Measurements from ENCODE around the gene STARD13. TPM values are rescaled to one million over a fixed set of nuclear protein-coding genes. Genes with fewer than 3 reads are reported as not detected.

Gene STARD13
- total RNA-seq, 1 donor from 2014 or later = 23.6 TPM

DNA sequence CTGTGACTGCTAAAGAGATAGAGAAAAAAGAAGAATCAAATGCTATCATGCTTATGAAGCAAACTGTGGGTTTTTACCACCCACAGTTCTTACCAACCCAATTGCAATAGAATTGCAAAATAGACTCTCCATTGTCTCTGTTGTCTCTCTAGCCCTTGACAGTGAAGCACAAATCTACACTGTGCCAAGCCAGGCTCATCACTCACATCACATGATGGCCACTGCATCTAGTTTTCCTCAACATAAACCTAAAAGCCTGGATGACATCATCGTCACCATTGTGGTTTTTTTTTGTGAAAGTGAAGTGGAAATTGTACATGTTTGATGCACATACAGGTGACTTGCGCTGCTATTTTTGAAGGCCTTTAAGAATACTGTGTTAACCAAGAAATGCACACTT, 213.3 kb downstream of the STARD13 start:
- Mint-ChIP-seq H3K27ac (ENCODE audit: unreplicated experiment) (no peak overlapping the region), H3K9me3 (no peaks in the 10 kb centered on the region), H3K4me1 (no peaks in the 10 kb centered on the region), H3K36me3 (ENCODE audit: low read depth) (no peaks in the 10 kb centered on the region), H3K4me3 (no peak overlapping the region), H3K27me3 (ENCODE audit: low read depth) (no peaks in the 10 kb centered on the region)
- no peak for DNase-seq (ENCODE audit: low read depth, low spot score)
- TF ChIP-seq, protein P1, sequence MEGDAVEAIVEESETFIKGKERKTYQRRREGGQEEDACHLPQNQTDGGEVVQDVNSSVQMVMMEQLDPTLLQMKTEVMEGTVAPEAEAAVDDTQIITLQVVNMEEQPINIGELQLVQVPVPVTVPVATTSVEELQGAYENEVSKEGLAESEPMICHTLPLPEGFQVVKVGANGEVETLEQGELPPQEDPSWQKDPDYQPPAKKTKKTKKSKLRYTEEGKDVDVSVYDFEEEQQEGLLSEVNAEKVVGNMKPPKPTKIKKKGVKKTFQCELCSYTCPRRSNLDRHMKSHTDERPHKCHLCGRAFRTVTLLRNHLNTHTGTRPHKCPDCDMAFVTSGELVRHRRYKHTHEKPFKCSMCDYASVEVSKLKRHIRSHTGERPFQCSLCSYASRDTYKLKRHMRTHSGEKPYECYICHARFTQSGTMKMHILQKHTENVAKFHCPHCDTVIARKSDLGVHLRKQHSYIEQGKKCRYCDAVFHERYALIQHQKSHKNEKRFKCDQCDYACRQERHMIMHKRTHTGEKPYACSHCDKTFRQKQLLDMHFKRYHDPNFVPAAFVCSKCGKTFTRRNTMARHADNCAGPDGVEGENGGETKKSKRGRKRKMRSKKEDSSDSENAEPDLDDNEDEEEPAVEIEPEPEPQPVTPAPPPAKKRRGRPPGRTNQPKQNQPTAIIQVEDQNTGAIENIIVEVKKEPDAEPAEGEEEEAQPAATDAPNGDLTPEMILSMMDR (conservative IDR thresholded peaks at IDR 0.05) = no peak

DNA sequence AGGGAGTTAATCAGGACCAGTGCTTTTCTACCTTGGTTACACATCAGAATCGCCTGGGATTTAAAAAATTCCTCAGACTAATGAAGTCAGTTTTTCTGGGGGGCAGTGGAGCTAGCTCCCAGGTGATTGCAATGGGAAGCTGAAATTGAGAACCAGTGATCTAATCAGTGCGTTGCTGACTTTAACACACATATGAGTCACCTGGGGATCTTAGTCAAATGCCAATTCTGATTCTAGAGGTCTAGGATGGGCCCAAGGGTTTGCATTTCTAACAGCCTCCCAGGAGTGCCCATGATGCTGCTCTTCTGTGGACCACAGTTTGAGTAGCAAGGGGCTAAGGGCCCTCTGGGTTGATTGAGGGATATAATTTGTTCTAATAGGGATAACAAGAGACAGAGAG, 214.8 kb downstream of the STARD13 start:
- Mint-ChIP-seq H3K4me1 (no peaks in the 10 kb centered on the region), H3K36me3 (ENCODE audit: low read depth) (no peaks in the 10 kb centered on the region), H3K27ac (ENCODE audit: unreplicated experiment) (no peak overlapping the region), H3K4me3 (no peak overlapping the region), H3K9me3 (no peaks in the 10 kb centered on the region), H3K27me3 (ENCODE audit: low read depth) (no peaks in the 10 kb centered on the region)
- TF ChIP-seq, protein P1 (conservative IDR thresholded peaks at IDR 0.05) = no peak
- no peak for DNase-seq (ENCODE audit: low read depth, low spot score)

DNA sequence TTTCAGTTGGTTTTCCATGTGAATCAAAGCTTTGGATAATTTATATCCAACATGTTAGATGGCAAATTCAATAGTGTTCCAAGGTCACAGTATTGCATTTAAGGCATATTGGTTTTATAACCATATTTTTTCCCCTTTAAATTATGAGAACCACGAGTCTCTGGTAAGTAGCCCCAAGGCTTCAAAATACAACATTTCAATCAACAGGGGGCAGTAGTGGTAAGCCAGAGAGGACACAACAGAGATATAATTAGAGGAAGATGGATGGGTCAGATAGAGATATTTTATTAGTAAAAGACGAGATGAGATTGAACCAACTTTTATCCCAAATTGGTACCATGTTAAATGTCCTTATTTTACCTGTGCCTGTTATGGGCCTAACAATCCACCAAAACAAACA, 216.2 kb downstream of the STARD13 start:
- no peak for DNase-seq (ENCODE audit: low read depth, low spot score)
- TF ChIP-seq, protein P1 (conservative IDR thresholded peaks at IDR 0.05) = peak; percentile 24
- H3K27ac Mint-ChIP-seq (ENCODE audit: unreplicated experiment) = no peak overlapping the region

DNA sequence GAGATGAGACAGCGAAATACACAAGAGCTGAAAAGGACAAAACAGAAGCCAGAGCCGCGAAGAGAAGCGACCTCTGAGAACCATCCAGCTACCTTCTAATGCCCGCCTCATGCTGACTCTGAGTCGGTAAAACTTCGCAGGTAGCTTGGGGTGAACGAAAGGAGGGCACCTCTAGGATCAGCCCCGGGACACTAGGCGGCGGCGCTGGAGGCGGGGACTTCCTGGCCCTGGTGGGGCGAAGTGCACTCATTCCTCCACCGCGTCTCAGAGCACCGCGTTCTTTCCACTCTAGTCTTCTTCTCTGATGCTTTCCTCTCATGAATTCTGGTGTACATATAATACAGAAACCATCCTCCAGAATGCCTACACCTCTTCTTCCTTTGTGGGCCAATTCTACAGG, 219.2 kb downstream of the STARD13 start:
- no peaks in the 10 kb centered on the region for H3K9me3 Mint-ChIP-seq
- H3K27me3 Mint-ChIP-seq (ENCODE audit: low read depth) = no peaks in the 10 kb centered on the region
- H3K4me3 Mint-ChIP-seq = no peak overlapping the region
- DNase-seq (ENCODE audit: low read depth, low spot score) = no peak
- TF ChIP-seq, protein P1 (conservative IDR thresholded peaks at IDR 0.05) = no peak
- peaks cover 5% of the 10 kb centered on the region for H3K4me1 Mint-ChIP-seq
- H3K27ac Mint-ChIP-seq (ENCODE audit: unreplicated experiment) = peak overlapping the region; percentile 75
- no peaks in the 10 kb centered on the region for H3K36me3 Mint-ChIP-seq (ENCODE audit: low read depth)

More for the DNA sequence above, 216.2 kb downstream of the STARD13 start:
- H3K4me3 Mint-ChIP-seq = no peak overlapping the region
- H3K36me3 Mint-ChIP-seq (ENCODE audit: low read depth) = no peaks in the 10 kb centered on the region
- no peaks in the 10 kb centered on the region for H3K9me3 Mint-ChIP-seq
- H3K4me1 Mint-ChIP-seq = no peaks in the 10 kb centered on the region
- no peaks in the 10 kb centered on the region for H3K27me3 Mint-ChIP-seq (ENCODE audit: low read depth)

DNA sequence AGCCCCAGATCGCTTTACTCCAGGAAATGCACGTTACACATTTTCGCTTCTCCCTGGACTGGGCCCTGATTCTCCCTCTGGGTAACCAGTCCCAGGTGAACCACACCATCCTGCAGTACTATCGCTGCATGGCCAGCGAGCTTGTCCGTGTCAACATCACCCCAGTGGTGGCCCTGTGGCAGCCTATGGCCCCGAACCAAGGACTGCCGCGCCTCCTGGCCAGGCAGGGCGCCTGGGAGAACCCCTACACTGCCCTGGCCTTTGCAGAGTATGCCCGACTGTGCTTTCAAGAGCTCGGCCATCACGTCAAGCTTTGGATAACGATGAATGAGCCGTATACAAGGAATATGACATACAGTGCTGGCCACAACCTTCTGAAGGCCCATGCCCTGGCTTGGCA, 224.7 kb downstream of the STARD13 start:
- TF ChIP-seq, protein P1 (conservative IDR thresholded peaks at IDR 0.05) = no peak
- H3K9me3 Mint-ChIP-seq = no peaks in the 10 kb centered on the region
- no peak for DNase-seq (ENCODE audit: low read depth, low spot score)
- H3K27ac Mint-ChIP-seq (ENCODE audit: unreplicated experiment) = no peak overlapping the region
- no peaks in the 10 kb centered on the region for H3K27me3 Mint-ChIP-seq (ENCODE audit: low read depth)
- peaks cover 21% of the 10 kb centered on the region for H3K4me1 Mint-ChIP-seq
- no peak overlapping the region for H3K4me3 Mint-ChIP-seq
- H3K36me3 Mint-ChIP-seq (ENCODE audit: low read depth) = no peaks in the 10 kb centered on the region
